GM12872 (cell line): ENCODE measurements around the gene SMAD7.

Experiments
- CTCF ChIP-seq: IDR thresholded peaks from 3 replicates; pipeline ENCODE4 v1.5.1; 2011; ENCODE audit warnings: low read depth, mild to moderate bottlenecking, low read length, moderate library complexity; ENCODE audit not compliant: insufficient read depth

SMAD7 gene

DNA sequence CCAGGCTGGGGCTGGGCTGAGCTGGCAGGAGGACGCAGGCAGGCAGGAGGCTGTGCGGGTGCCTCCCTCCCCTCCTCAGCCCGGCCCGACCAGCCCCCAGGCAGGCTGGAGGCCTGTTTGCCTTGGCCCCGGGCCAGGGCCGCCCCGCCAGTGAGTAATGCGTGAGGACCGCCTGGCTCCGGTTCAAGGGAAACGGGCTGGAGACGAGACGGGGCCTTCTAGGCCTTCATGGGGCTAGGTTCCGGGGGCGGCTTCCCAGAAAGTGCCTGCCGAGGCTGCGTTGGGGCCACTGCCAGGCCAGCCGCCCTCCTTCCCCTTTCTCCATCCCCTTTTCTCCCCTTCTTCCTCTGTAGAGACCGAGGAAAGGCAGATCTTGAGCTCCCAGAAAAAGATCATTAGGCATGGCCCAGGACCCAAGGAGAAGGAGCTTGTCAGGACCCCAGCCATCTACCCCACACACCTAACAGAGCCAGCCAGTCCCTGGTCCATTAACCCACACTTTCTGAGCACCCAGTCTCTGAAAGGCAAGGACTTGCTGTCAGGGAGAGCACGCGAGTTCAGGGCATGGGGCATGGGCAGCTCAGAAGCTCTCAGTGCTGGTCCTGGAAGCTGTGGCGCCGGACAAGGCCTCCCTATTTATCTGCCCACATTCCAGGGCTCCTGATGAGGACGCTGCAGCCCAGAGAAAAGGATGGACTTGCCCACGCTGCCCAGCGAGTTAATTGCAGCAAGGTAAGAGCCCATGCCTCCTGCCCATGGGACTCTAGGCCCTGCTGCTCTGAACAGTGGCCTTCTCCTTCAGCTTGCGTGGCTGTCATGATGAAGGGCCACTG lies 48.5 kb downstream of the SMAD7 start:
- TF ChIP-seq CTCF, result no peak

DNA sequence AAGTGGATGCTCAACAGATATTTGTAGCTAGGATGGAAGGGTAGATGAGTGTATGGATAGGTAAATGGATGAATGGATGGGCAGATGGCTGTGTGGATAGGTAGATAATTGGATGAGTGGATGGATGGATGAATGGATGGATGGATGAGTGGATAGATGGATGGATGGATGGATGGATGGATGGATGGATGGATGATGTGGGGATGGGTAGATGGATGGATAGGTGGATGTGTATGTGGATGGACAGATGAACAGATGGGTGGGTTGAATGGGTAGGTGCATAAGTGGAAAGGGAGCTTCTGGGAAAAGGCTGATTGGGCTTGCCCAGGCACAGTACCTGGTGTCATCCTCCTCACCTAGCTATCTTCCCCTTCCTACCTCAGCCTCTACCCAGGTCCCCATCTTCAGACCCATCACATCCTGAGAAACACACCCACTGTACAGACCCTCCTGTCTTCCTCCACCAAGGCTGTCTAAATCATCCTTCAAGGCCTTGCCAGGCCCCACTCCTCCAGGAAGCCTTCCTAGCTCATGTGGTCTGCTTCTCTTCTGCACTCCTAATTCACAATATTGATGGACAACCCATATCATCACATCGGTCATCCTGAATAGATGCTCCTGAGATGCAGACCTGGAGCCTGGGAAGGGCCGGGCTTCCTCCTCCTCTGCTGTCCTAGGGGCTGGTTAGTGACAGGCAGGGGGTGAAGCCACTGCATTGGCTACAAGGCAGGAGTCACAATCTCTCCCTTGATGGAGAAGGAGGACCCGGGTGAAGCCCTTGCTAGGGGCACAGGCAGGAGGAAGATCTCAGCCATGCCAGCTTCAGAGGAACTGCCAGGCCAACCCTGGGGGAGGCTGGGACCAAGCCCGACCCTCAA lies 49.4 kb downstream of the SMAD7 start:
- TF ChIP-seq CTCF, result no peak

DNA sequence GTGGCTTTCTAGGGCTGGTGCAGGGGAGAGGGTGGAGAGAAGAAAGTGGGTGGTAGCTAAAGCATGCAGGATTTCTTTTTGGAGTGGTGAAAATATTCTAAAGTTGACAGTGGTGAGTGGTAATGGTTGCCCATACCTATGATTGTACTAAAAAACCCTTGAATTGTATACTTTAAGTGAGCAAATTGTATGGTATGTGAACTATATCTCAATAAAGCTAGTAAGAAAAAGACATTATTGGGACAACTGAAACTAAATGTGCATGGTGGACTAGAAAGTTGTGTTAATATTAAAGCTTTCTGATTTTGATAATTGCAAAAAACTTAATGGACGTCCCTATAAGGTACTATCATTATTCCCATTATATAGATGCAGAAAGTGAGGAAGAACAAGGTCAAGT lies 50.3 kb downstream of the SMAD7 start:
- TF ChIP-seq CTCF, result no peak

- no peak for TF ChIP-seq CTCF
Observed at GRCh38 chr18:48899558-48900174, 51.1 kb downstream of the SMAD7 start.

- no peak for TF ChIP-seq CTCF
Observed at GRCh38 chr18:48898521-48898920, 52.2 kb downstream of the SMAD7 start.

GRCh38 chr18:48897531-48897930 lies 53.2 kb downstream of the SMAD7 start:
- no peak for TF ChIP-seq CTCF
